VCaP (cell line): ENCODE data around the gene IL13RA1.
A peak's percentile ranks its signal among the peaks of the same experiment; 100 is the strongest.

ENCODE experiments used
- H3K27ac ChIP-seq: fragments of 450-650 bp; 2 replicates; pipeline ENCODE4 v1.5.1; 2017
- TF ChIP-seq, protein P1 (sequence below): fragments of 450-650 bp; conservative IDR thresholded peaks from 2 replicates; pipeline ENCODE4 v1.5.1; 2017; ENCODE audit warnings: mild to moderate bottlenecking, moderate library complexity

Gene IL13RA1

DNA sequence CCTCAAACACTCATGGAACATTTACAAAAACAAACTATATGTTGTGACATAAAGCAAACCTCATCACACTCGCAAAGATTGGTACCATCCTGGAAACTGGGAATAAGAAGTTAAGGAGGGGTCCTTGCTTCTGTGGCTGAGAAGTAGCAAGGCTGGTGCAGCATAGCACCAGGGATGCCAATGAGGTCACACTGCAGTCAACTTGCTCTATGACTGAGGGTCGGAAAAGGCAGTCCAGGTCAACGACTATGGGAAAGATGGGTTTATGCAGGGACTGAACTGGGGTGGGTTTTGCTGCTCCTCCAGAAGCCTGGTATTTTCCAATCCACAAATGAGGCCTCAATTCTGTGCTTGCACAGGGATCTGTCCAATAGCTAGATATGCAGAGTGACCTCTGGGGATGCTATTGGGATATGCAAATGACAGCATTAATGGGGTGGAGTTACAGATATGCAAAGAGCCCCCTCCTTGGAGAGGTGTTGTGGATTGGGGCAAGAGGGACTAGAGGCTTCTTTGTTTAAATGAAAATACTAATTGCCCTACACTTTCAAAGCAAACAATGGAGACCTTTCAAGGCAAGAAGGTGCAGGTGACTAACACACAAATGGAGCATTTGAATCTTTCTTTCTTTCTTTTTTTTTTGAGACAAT is 7.2 kb upstream of the IL13RA1 start:
- TF ChIP-seq, protein P1, sequence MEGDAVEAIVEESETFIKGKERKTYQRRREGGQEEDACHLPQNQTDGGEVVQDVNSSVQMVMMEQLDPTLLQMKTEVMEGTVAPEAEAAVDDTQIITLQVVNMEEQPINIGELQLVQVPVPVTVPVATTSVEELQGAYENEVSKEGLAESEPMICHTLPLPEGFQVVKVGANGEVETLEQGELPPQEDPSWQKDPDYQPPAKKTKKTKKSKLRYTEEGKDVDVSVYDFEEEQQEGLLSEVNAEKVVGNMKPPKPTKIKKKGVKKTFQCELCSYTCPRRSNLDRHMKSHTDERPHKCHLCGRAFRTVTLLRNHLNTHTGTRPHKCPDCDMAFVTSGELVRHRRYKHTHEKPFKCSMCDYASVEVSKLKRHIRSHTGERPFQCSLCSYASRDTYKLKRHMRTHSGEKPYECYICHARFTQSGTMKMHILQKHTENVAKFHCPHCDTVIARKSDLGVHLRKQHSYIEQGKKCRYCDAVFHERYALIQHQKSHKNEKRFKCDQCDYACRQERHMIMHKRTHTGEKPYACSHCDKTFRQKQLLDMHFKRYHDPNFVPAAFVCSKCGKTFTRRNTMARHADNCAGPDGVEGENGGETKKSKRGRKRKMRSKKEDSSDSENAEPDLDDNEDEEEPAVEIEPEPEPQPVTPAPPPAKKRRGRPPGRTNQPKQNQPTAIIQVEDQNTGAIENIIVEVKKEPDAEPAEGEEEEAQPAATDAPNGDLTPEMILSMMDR = no peak
- H3K27ac ChIP-seq = no peak overlapping the region

DNA sequence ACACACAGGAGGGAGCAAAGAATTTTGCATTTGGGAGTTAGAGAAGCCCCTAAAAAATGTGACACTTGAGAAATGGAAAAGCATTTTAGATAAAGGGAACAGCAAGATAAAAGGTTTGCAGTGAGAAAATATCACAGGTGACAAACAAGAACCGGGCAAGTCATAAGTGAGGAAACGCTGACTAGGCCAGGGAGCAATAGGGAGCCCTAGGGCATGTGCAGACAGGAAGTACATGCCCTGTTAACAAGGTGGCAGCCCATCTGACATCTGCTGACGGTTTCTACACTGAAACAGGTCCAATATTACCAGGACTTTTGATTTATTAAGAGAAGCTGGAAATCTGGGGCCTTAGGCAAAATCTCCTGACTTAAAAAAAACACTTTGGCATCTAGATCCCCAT is 4.0 kb upstream of the IL13RA1 start:
- H3K27ac ChIP-seq = no peak overlapping the region
- TF ChIP-seq, protein P1 = no peak

DNA sequence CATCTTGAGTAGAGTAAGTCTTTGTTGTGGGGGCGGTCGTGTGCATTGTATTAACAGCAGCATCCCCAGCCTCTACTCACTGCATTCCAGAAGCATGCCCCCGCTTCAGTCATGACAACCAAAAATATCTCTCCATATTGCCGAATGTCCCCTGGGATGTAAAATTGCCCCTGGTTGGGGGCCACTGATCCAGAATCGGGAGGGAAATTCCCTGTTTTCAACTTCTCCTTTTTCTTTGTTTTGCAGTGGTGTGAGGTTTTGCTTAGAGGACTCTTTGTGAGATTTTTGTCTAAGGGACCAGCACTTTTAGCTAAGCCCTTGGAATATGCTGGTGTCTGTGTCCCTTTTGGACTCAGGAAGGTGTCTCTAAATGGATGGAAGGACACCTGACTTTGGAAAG is 3.0 kb upstream of the IL13RA1 start:
- TF ChIP-seq, protein P1 = no peak
- H3K27ac ChIP-seq = no peak overlapping the region

DNA sequence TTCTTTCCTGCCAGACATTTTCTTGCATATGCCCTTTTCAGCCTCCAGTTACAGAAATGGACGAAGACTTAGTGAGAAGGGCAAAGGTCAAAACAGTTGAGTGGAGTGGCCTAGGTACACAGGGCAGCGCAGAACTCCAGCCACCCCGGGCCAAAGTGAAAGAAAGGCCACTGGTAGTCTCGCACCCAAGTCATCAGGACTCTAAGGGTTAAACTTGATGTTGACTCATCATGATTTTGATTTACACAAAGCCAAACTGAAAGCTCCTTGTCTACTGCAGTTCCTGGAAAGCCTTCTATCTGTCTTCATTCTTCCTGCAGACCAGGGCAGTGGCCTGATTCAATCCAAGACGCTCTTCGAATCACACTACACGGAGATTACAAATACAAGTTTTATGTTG is 2.6 kb upstream of the IL13RA1 start:
- no peak overlapping the region for H3K27ac ChIP-seq
- TF ChIP-seq, protein P1 = no peak

DNA sequence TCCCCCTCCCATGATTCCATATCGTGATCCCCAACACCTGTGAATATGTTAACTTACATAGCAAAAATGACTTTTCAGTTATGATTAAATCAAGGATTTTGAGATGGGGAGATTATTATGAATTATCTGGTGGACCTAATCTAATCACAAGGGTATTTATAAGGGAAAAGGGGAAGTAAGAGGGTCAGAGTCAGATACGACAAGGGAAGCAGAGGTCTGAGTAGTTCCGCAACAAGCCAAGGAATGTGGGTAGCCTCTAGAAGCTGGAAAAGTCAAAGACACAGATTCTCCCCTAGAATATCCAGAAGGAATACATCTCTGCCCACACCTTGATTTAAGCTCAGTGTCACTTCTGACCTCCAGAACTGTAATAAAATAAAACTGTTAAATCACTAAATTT is 1.0 kb upstream of the IL13RA1 start:
- H3K27ac ChIP-seq = peak overlapping the region; percentile 49
- TF ChIP-seq, protein P1 = no peak

DNA sequence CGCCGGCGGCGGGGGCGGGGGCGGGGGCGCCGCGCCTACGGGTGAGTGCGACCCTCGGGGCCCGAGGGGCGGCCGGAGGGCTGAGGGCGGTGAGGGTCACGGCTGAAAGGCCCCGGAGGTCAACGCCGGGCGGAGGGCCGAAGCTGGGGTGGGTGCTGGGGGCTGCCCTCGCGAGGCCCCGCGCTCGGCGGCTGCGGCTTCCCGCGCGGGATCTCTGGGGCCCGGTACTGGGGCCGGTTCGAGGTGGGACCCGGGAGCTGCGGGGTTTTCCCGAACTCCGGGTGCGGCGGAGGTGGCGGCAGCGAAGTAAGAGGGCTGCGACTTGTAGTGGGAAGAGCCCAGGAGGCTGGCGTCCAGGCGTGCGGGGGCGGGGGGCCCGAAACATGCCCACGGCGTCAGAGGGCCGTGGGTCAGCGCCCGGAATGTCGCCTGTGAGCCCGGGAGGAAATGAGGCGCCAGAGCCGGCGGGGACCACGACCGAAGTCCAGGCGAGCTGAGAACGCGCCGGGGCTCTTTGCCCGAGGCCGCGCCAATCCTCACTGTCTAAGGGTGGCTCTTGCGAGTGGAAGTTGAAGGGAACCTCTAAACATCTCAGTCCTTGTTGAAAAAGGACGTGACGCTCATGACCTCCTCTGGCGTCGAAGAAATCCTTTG is 407 bp downstream of the IL13RA1 start:
- peak overlapping the region; percentile 49 for H3K27ac ChIP-seq
- TF ChIP-seq, protein P1 = no peak

DNA sequence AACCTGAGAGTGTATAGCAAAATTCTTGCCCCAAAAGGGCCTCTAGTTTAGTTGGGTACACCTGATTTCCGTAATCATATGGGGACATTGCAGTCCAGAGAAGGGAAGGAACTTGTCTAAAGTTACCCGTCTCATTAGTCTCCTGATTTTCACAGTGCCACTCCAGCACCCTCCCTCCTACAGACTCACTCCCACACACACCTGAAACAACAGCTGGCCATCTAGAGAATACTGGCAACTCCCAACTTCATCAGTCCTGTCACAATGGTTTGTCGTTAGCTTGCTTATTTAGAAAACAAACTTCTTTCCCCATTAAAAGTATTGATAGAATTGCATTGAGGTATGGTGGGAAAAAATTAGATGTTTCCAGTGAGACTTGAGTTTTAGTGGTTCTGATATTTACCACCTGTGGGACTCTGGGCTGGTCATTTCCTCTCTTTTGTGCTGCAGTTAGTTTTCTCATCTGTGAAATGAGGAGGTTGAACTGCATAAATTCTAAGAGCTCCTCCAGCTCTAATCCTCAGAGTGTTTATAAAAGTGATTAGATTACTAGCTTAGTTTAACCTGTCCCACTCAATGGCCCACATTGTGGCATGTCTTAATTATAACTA is 1.7 kb downstream of the IL13RA1 start:
- TF ChIP-seq, protein P1 = no peak
- no peak overlapping the region for H3K27ac ChIP-seq
